GM19351 (cell line): ENCODE measurements around the gene S100A5.
"Not testable (repeated sequence)": the region's sequence is repeated elsewhere in the genome, so short reads cannot be mapped to it uniquely, and the experiment has no call there.

Experiments
- ATAC-seq: cut with Tn5 transposase; IDR thresholded peaks from one replicate; pipeline ENCODE4 v1.9.1; 2021; ENCODE audit warnings: mild to moderate bottlenecking, moderate library complexity; ENCODE audit not compliant: unreplicated experiment

Gene S100A5

DNA sequence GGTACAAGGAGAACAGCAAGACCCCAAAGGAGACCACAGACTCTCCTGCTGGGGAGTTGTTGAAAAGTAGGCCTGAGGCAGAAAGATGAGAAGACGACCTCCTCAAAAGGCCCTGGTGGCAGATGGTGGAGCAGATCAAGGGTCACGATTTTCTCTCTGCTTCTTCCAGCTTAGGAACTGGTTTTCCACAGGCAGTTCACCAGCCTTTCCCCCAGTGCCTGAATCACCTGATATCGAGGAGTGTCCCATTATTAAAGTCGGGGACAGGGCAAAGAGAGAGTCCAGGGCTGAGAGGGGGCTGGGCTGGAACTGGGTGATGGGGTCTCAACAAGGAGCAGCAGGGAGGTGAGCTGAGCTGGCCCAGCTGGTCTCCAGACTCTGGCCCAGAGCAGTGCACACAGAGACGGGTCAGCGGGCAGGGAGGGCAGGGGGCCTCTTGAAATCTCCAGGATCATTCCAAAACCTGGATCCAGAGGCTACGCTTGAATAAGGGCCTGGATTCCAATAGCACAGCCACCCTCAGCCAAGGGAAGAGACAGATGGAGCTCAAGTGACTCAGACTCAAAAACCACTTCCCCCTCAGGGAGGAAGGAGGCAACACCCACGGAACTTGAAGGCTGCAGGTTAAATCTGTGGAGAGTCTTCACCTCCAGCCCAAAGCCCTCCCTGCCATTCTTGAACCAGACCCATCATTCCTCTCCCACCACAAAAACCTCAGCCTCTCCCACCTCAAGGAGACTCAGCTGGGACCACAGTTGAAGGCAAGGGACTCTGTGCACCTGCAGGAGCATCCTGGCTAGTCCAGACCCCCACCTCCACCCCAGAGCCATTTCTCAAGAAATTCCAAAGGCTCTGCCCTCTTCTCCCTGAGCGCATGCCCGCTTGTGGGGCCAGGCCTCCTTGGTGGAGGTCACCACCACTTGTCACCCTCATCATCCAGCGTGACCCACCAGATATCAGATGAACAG lies at the start of gene S100A5:
S100A5 (minus strand) TSS at position 541 of the 968 bp plus-strand sequence. CDS start 743 bp downstream, outside the sequence.
- ATAC-seq, result no peak

DNA sequence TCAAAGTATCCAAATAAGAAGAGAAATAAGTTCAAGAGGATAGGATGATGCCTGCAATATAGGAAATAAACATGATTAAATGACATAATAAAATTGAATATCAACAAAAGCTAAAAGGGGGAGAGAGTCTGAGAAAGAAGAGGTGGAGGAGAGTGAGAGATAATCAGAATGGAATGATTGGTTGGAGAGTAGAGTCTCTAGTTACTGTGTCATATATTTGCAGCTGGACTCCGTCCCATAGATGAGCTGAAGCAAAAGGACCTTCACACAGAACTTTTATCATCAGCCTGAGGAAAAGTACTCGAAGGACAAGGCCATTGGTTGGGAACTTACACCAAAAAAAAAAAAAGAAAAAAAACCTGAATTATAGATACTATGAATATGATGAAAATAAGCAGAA lies 47.7 kb upstream of the S100A5 start:
- no peak for ATAC-seq

DNA sequence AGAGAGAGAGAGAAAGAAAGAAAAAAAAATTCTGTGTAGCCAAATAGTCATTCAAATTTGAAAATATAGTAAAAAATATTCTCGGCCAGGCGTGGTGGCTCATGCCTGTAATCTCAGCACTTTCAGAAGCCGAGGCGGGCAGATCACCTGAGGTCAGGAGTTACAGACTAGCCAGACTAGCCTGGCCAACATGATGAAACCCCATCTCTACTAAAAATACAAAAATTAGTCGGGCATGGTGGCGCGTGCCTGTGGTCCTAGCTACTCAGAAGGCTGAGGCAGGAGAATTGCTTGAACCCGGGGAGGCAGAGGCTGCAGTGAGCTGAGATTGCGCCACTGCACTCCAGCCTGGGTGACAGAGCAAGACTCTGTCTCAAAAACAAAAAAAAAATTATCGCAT lies 47.3 kb upstream of the S100A5 start:
- not testable (repeated sequence) for ATAC-seq

DNA sequence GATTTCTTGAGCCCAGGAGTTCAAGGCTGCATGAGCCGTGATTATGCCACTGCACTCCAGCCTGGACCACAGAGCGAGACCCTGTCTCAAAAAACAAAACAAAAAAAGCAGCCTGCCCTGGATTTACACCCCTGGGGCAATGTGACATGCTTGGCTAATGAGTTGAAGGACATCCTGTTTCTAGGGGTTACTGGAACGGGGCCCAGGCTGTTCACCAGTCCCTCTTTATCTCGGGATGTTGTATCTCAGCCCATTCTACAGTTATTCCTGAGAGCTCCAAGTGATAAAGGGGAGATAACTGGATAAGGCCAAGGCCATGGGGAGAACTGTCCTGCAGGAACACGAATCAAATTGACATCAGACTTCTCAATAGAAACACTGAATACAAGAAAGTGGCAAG lies 46.6 kb upstream of the S100A5 start:
- no peak for ATAC-seq

DNA sequence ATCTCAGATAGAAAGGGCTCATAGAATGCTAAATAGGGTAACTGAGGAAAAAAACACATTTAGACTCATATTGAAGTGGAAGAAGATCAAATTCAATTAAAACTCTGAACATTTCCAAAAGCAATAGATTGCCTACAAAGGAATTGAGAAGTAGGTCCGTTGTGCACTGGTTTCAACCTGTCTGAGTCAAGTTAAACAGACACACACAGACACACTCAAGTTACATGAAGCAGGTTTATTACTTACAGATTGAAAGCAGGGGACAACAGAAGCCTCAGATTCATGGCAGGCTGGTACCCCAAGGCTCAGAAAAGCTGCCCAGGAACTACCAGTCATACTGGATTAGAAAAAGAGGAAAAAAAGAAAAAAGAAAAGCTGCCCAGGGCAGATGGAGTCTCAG lies 45.6 kb upstream of the S100A5 start:
- no peak for ATAC-seq

GRCh38 chr1:153585006-153585405 lies 44.3 kb upstream of the S100A5 start:
- ATAC-seq, result no peak

DNA sequence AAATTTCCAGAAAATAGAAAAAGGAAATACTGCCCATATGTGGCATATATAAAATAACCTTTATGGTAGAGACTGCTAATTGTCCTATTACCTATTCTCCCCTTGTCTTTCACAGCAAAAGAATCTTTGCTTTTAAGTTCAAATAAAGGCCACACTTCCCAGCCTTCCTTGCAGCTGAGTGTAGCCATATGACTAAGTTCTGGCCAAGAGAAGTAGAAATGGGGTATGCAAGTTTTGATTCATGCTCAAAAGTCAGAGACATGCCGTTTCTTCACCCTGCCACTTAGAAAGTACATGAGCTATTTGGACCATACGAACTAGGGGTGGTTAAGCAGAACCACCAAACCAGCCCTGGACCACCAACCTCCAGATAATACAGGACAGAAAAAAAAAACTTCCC lies 43.2 kb upstream of the S100A5 start:
- ATAC-seq, result no peak

GRCh38 chr1:153583514-153583913 lies 42.8 kb upstream of the S100A5 start:
- ATAC-seq, result not testable (repeated sequence)

DNA sequence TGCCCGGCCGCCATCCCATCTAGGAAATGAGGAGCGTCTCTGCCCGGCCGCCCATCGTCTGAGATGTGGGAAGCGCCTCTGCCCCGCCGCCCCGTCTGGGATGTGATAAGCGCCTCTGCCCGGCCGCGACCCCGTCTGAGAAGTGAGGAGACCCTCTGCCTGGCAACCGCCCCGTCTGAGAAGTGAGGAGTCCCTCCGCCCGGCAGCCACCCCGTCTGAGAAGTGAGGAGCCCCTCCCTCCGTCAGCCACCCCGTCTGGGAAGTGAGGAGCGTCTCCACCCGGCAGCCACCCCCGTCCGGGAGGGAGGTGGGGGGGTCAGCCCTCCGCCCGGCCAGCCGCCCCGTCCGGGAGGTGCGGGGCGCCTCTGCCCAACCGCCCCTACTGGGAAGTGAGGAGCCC lies 42.1 kb upstream of the S100A5 start:
- ATAC-seq, result not testable (repeated sequence)

DNA sequence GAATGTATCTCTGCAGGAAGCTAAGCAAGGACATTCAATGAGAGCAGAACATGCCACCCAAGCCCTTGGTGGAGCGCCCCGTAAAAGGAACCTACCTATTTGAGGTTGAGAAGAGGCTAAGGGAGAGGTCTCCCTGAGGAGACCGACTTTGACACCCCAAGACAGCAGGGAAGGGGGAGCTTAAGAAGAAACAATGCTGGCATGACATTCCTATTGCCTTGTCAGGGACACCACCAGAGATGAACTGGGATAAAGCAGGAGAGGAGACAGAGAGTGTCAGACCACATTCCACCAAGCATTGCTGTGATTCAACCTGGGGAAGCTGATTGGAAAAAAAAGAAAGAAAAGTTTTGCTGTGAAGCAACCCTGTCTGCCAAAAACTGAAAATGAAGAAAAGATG lies 38.2 kb upstream of the S100A5 start:
- no peak for ATAC-seq

DNA sequence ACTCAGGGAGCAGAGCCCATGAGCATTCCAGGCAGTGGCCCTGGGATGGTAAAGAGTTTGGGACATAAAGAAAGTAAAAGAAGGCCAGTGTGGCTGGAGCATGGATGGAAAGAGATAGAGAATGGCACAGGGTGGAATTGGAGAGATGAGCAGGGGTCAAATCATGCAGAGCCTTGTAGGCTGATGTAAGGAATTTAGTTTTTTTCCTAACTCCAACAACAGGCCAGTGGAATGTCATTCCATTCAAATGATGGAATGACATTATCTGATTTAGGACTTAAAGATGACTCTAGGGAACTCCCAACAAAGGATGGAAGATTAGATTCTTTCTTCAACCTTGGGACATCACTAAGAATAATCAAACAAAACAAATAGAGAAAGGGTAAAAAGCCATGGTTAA lies 37.8 kb upstream of the S100A5 start:
- no peak for ATAC-seq

DNA sequence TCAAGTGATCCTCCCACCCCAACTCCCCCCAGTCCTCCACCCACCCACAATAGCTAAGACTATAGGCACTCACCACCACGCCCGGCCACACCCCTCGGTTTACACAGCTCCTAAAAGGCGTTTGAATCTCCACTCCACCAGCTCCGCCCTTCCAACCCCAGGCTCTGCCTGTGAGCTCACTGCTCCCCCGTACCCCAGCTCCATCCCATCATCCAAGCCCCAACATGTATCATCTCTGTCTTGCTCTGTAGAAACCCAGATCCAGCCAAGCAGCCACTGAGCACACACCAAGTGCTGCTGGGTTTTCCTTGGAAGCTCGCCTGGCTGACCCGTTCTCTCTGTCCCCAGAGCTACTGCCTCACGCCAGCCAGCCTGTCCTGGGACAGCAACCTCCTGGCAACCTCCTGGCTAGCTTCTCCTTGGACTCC lies 36.9 kb upstream of the S100A5 start:
- no peak for ATAC-seq

DNA sequence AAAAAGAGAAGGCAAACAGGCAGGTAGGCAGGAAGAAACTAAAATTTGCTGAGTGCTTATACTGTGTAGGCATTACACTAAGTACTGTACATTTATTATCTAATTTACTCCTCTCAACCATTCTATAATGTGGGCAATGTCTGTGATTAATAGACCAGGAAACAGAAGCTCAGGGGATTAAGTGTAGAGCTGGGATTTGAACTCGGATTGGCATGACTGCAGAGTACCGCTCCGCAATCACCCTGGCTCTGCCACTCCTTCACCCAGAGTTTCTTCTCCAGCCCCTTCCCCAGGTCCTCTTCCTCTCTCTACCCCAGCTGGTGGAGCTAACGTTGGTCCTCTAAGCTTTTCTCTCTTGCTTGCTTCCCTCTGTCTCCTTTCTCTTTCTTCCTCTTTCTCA lies 36.4 kb upstream of the S100A5 start:
- no peak for ATAC-seq

- ATAC-seq, result not testable (repeated sequence)
These were observed 34.8 kb upstream of the S100A5 start for GRCh38 chr1:153575497-153575896.

DNA sequence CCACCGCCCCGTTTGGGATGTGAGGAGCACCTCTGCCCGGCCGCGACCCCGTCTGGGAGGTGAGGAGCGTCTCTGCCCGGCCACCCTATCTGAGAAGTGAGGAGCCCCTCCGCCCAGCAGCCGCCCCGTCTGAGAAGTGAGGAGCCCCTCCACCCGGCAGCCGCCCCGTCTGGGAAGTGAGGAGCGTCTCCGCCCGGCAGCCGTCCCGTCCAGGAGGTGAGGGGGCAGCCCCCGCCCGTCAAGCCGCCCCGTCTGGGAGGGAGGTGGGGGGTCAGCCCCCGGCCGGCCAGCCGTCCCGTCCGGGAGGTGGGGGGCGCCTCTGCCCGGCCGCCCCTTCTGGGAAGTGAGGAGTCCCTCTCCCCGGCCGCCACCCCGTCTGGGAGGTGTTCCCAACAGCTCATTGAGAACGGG lies 34.4 kb upstream of the S100A5 start:
- ATAC-seq, result not testable (repeated sequence)

DNA sequence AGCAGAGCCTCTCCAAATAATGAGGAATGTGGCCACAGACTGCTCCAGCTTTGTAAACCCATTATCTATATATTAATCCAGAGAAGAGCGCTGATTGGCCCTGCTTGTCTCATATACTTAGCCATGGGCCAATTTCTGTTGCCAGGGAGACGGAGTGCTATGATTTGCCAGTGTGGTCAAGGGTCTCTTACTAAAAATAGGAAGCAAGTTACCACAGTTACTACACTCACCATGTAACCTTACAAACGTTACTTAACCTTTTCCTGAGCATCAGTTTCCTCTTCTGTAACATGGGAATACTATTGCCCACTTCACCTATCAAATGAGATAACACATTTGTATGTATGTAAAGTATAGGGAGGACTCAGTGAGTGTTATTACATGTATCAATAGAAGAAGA lies 32.6 kb upstream of the S100A5 start:
- ATAC-seq, result no peak

DNA sequence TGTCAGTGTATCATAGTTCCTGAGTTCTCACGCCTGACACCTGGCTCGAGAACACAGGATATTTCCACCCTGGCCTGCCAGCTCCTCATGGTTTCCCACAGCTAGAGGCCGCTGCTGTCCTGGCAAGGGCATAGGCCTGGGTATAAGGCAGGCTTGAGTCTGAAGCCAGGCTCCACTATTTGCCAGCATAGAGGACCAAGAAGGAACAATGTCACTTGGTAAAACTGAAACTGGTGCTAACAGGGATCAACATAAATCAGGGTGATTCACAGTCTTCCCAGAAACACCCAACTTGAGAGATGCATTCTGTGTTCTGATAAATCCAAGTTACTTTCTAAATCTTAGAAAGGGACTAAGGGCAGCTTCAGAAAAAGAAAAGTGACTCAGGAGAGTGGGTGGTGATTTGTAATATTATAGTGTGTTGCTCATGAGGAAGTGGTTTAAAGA lies 31.9 kb upstream of the S100A5 start:
- ATAC-seq, result no peak

- no peak for ATAC-seq
These were observed 31.0 kb upstream of the S100A5 start for GRCh38 chr1:153571706-153572105.

DNA sequence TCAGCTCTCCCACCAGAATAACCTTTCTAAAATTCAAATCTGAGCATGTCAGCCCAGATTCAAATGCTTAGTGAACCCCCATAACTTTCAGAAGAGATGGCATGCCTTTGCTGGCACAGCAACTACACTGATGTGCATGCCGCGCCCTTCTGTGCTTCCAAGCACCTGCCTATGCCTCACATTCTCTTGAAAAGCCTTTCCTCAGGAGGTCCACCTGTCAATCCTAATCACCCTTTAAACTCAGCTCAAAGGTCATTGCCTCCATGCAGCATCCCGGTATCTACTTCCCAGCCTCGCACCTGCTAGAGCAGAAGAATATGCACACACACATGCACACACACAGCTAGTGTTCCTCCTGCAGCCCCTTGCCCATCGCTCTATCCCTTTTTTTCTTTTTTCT lies 30.1 kb upstream of the S100A5 start:
- no peak for ATAC-seq

DNA sequence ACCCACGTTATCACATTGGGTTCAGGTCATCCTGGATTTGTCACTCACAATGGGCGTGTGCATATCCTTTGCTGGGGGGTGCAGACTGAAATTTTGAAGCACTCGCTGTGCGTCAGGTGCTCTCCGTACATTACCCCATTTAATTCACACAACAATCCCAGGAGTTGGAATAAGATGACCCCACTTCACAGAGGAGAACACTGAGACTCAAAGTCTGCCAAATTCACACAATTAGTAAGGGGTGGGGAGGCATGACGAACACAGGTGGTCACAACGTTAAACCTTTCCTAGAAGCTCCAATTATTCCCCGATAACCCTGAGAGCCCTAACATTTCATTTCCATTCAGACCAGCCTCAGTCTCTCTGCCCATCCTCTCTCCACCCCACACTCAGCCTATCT lies 28.7 kb upstream of the S100A5 start:
- ATAC-seq, result no peak

DNA sequence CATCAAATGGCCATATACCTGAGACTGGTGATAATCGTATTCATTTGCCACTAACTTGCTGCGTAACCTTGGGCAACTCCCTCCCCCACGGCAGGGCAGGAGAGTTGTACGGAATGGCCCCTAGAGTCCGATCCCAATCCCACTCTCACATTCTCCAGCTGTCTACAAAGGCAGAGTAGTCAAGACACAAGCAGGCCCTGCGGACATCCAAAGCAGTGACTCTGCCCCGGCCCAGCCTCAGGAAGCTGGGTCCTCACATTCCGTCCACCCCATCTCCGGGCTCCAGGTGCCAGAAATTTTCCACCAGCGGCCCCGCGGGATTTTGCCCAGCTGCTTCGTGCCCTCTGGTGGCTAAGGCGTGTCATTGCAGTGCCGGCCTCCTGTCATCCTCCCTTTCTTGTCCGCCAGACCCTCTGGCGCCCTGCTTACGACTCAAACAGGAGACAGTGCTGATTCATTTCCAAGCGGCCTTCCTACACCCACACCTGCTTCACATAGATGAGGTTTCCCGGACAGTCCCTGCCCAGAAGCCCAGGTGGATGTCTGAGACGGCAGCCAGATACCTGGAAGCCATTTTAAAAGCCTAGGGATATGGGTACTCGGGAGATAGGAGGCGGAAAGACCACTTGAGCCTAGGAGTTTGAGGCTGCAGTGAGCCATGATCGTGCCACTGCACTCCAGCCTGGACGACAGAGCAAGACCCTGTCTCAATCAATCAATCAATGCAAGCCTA lies 27.8 kb upstream of the S100A5 start:
- ATAC-seq, result no peak
